Gastrocnemius medialis (tissue), 4 donors: ENCODE results near the gene LRRC15. TPM values are rescaled to one million over a fixed set of nuclear protein-coding genes. Genes with fewer than 3 reads are reported as not detected.

Experiments used
- ATAC-seq, 2 donors: fragments of 150-250 bp; one replicate each; pipeline ENCODE4 v1.9.1; 2016
- DNase-seq, 2 donors: peaks; one replicate each; pipeline ENCODE4 v3.0.0-alpha.2; 2019
- H3K27ac ChIP-seq, 4 donors: fragments of 200-600 bp; sonication (generic); 1 replicate in 1 of 4; 2 replicates in 3 of 4; pipeline ENCODE4 v1.5.1; 2016 to 2018; ENCODE audit warnings: mild to moderate bottlenecking in 2 of 4, moderate library complexity in 1 of 4
- H3K27me3 ChIP-seq, 3 donors: fragments of 200-600 bp; sonication (generic) in 2 of 3; 1 replicate in 1 of 3; 2 replicates in 2 of 3; pipeline versions ENCODE4 v1.5.1 to v1.6.0; 2016 to 2019; ENCODE audit warnings: mild to moderate bottlenecking in 1 of 3, moderate library complexity in 1 of 3
- H3K36me3 ChIP-seq, 2 donors: fragments of 200-600 bp; sonication (generic) in 1 of 2; one replicate each; pipeline ENCODE4 v1.5.1; 2017 to 2018
- H3K4me1 ChIP-seq, 2 donors: fragments of 200-600 bp; sonication (generic) in 1 of 2; one replicate each; pipeline ENCODE4 v1.5.1; 2016 to 2017; ENCODE audit warnings: mild to moderate bottlenecking in 2 of 2
- H3K4me3 ChIP-seq, 4 donors: fragments of 200-600 bp; sonication (generic) in 3 of 4; 1 replicate in 1 of 4; 2 replicates in 3 of 4; pipeline ENCODE4 v1.5.1; 2016 to 2019; ENCODE audit warnings: mild to moderate bottlenecking in 2 of 4
- H3K9me3 ChIP-seq, 3 donors: fragments of 200-600 bp; sonication (generic) in 2 of 3; 1 replicate in 1 of 3; 2 replicates in 2 of 3; pipeline ENCODE4 v1.5.1; 2016 to 2019
- CTCF ChIP-seq, 5 experiments: fragments of 450-650 bp in 3 of 5; fragments of 200-600 bp in 2 of 5; sonication (generic) in 2 of 5; IDR thresholded peaks in 4 of 5; conservative IDR thresholded peaks in 1 of 5; 1 replicate in 4 of 5; 2 replicates in 1 of 5; pipeline ENCODE4 v1.5.1; 2016 to 2019; ENCODE audit warnings: antibody characterized with exemption in 5 of 5, mild to moderate bottlenecking in 3 of 5, moderate library complexity in 3 of 5
- POLR2A ChIP-seq, 2 donors: fragments of 450-650 bp; IDR thresholded peaks; one replicate each; pipeline ENCODE4 v1.6.1; 2017; ENCODE audit warnings: antibody characterized with exemption in 2 of 2, mild to moderate bottlenecking in 2 of 2, moderate library complexity in 2 of 2
- in situ Hi-C, 4 donors: fragments of 200-750 bp; cut with MboI; loops; one replicate each; pipeline versions ENCODE4 v1.15.0 to v1.8.0; 2017; ENCODE audit warnings: low sequenced_read_pairs in 4 of 4
- intact Hi-C: fragments of 100-400 bp; cut with DNase I; formaldehyde crosslinking; loops from one replicate; pipeline ENCODE4 v1.15.1; 2023; ENCODE audit warnings: low total_unique reads
- total RNA-seq, 4 donors: library from RNA; depleted of rRNA; stranded (reverse); fragments of >200 nt; gene quantifications; one replicate each; pipeline versions ENCODE4 v1.1.0 to v1.2.3, GENCODE V29; 2016

Gene LRRC15
- total RNA-seq: under 1 TPM in 1 of 4 donors, not detected in 3; 0.05 TPM

GRCh38 chr3:194369522-194370279, at the start of gene LRRC15:
Gene LRRC15, minus strand, starts transcription at chr3:194369743. Its CDS starts 8,700 bp downstream, at chr3:194361043.
- Histone ChIP-seq H3K4me1 (peaks cover 0 to 6% of the 10 kb centered on the region in 2 donors), H3K27ac (no peak within 1 kb of the TSS), H3K9me3 (no peaks in the 10 kb centered on the region), H3K36me3 (no peaks in the 10 kb centered on the region), H3K27me3 (peaks cover 8 to 29% (median 10%) of the 10 kb centered on the region in 3 donors), H3K4me3 (no peak within 1 kb of the TSS)
- DNase-seq: no peak
- intact Hi-C loops (no loop called here), in situ Hi-C loops (no loop called here)
- no peak for ATAC-seq
- TF ChIP-seq POLR2A (IDR thresholded peaks at IDR 0.05): no peak
- TF ChIP-seq CTCF (IDR thresholded peaks at IDR 0.05 in 4 of 5, conservative IDR thresholded peaks at IDR 0.05 in 1 of 5): no peak

- Histone ChIP-seq H3K4me1 (peaks cover 0 to 6% of the 10 kb centered on the region in 2 donors), H3K36me3 (peaks cover 0 to 13% of the 10 kb centered on the region in 2 donors), H3K27ac (no peak overlapping the region), H3K27me3 (no peaks in the 10 kb centered on the region), H3K4me3 (no peak overlapping the region), H3K9me3 (no peaks in the 10 kb centered on the region)
- no peak for DNase-seq
- TF ChIP-seq POLR2A (IDR thresholded peaks at IDR 0.05) (no peak), CTCF (IDR thresholded peaks at IDR 0.05 in 4 of 5, conservative IDR thresholded peaks at IDR 0.05 in 1 of 5) (no peak)
- no peak for ATAC-seq
- intact Hi-C loops (no loop called here), in situ Hi-C loops (no loop called here)
These were observed 49.1 kb upstream of the LRRC15 start for GRCh38 chr3:194418671-194419070.

DNA sequence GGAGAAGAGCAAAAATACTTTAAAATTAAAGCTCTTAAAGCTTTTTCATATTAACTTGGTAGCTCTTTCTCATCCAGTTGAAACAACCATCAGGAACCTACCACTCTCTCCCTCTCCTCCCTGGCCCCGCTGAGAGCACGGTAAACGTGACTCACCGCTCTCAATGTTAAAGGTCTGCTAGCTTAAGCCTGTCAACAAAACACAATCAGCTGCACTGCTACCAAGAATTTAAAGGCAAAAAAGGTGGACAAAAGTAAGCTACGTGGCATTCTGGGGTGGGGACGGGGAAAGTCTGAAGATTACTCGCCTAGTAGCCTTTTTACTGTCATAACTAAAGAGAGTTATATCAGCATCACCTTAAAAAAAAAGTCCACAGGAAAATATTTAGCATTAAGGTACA, 37.9 kb upstream of the LRRC15 start:
- Histone ChIP-seq H3K9me3 (no peaks in the 10 kb centered on the region), H3K4me1 (no peaks in the 10 kb centered on the region), H3K4me3 (no peak overlapping the region), H3K36me3 (peaks cover 0 to 22% of the 10 kb centered on the region in 2 donors), H3K27me3 (peaks cover 0 to under 1% (median 0%) of the 10 kb centered on the region in 3 donors), H3K27ac (no peak overlapping the region)
- DNase-seq (no peak), ATAC-seq (no peak)
- no peak for TF ChIP-seq CTCF (IDR thresholded peaks at IDR 0.05 in 4 of 5, conservative IDR thresholded peaks at IDR 0.05 in 1 of 5)
- TF ChIP-seq POLR2A (IDR thresholded peaks at IDR 0.05): no peak
- intact Hi-C loops: no loop called here
- in situ Hi-C loops: loop anchor here in 2 of 4 donors (5.0 kb wide), 1 partner anchor 75 kb away; no protein-coding TSS in a partner anchor

DNA sequence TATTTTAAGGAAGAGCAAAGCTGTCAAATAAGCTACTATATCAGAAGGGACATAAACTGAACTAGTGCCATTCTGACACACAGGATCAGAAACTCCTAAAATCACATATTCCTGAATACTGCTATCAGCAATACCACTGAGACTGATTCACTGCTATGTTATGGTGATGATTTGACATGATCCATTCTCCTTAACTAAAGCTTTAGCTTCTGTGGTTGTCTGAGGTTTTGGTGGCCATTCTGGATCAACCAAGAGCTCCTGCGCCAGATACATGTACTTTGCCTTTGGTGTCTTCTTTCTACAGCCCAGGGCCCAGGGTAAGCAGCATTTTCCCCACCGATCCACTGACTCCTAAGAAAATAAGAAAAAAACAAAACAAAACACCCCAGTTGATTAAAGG, 36.2 kb upstream of the LRRC15 start:
- H3K27me3 ChIP-seq: peaks cover 0 to 3% (median 0%) of the 10 kb centered on the region in 3 donors
- H3K9me3 ChIP-seq: no peaks in the 10 kb centered on the region
- DNase-seq (no peak), ATAC-seq (no peak)
- no peak for TF ChIP-seq POLR2A (IDR thresholded peaks at IDR 0.05)
- peaks cover 0 to 9% of the 10 kb centered on the region in 2 donors for H3K36me3 ChIP-seq
- intact Hi-C loops (no loop called here), in situ Hi-C loops (loop anchor here in 2 of 4 donors (5.0 kb wide), 1 partner anchor 73 kb away; no protein-coding TSS in a partner anchor)
- H3K27ac ChIP-seq: no peak overlapping the region
- H3K4me1 ChIP-seq: no peaks in the 10 kb centered on the region
- H3K4me3 ChIP-seq: no peak overlapping the region

DNA sequence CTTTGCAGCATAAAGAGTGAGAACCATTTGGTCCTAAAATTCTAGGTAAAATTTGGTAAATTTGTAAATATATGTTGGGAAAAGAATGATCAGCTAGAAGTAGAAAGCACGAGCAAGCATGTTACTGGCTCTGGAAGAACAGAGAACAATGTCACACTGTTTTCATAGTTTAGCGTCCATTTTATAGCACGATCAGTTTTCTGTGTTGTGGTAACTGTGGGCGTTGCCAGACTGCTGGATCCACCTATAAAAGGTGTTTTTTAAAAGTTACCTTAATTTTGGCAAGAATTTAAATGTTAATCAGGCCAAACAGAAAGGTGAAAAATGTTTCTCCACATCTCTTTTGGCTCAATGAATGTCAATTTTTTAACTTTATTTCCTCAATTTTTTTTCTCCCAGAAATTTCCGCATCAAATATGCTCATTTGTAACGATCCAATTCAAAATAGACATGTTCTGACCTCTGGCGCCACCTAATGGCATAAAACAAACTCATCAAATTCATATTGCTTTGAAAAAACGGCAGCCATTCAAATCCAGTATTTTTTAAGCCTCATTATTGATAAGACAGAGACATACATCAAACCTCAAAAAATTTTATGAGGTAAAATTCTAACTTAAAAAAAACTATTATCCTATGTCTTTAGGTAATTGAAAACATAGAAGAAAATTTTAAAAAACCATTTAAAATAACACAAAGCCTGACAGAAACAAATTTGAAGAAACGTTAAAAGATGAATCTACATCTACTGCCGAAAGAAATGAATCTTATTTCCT, 35.0 kb upstream of the LRRC15 start:
- Histone ChIP-seq H3K27ac (no peak overlapping the region), H3K4me3 (no peak overlapping the region), H3K27me3 (peaks cover 0 to 6% (median 5%) of the 10 kb centered on the region in 3 donors), H3K9me3 (no peaks in the 10 kb centered on the region), H3K36me3 (peaks cover 0 to 9% of the 10 kb centered on the region in 2 donors), H3K4me1 (no peaks in the 10 kb centered on the region)
- no peak for ATAC-seq
- DNase-seq: no peak
- TF ChIP-seq POLR2A (IDR thresholded peaks at IDR 0.05): no peak
- peak; percentile 31 to 68 (median 47) for TF ChIP-seq CTCF (IDR thresholded peaks at IDR 0.05 in 4 of 5, conservative IDR thresholded peaks at IDR 0.05 in 1 of 5)
- intact Hi-C loops (loop anchor here (1.0 kb wide), 1 partner anchor 71 kb away; no protein-coding TSS in a partner anchor), in situ Hi-C loops (loop anchor here in 2 of 4 donors (5.0 kb wide), 1 partner anchor 72 kb away; no protein-coding TSS in a partner anchor)
